Keratinocyte (primary cell): ENCODE data around the gene PTRHD1.

Source experiments
- CTCF ChIP-seq, 3 experiments: IDR thresholded peaks in 1 of 3; conservative IDR thresholded peaks in 1 of 3; optimal IDR thresholded peaks in 1 of 3; 2 replicates in 2 of 3; 3 replicates in 1 of 3; pipeline versions ENCODE3 to v1.5.1; 2011; ENCODE audit warnings: low read length in 3 of 3, mild to moderate bottlenecking in 3 of 3, moderate library complexity in 2 of 3, control low read depth in 1 of 3, inconsistent platforms in 1 of 3; ENCODE audit not compliant: insufficient read depth in 2 of 3; ENCODE audit errors: extremely low read depth in 1 of 3
- EZH2 ChIP-seq: IDR thresholded peaks from one replicate; pipeline ENCODE4 v1.6.1; 2012; ENCODE audit warnings: inconsistent platforms, mild to moderate bottlenecking, low read length, moderate library complexity

GRCh38 chr2:24832521-24832920, 39.3 kb upstream of the PTRHD1 start:
- TF ChIP-seq CTCF (optimal IDR thresholded peaks at IDR 0.05 in 1 of 3, IDR thresholded peaks at IDR 0.05 in 1 of 3, conservative IDR thresholded peaks at IDR 0.05 in 1 of 3; ENCODE audit: extremely low read depth in 1 of 3, insufficient read depth in 2 of 3, low read length in 3 of 3) = no peak
- no peak for TF ChIP-seq EZH2
